Activated naive CD8-positive, alpha-beta T cell treated with anti-CD3 and anti-CD28 coated beads, Interleukin-2, amount 50 U/mL, for 16 hours (primary cell): ENCODE data around the gene GPATCH2L.

Experiments
- DNase-seq: peaks from one replicate; pipeline ENCODE4 v3.0.0-alpha.2; 2020; ENCODE audit warnings: low read depth, low spot score

GPATCH2L gene

GRCh38 chr14:76196980-76197695 is 45.4 kb downstream of the GPATCH2L start:
- no peak for DNase-seq

- no peak for DNase-seq
Measured at GRCh38 chr14:76201162-76201561, 49.4 kb downstream of the GPATCH2L start.

- DNase-seq = no peak
Measured at GRCh38 chr14:76203086-76204001, 51.6 kb downstream of the GPATCH2L start.

- no peak for DNase-seq
Measured at GRCh38 chr14:76204461-76205230, 52.9 kb downstream of the GPATCH2L start.

GRCh38 chr14:76205708-76206107 is 54.0 kb downstream of the GPATCH2L start:
- no peak for DNase-seq

- DNase-seq = no peak
Measured at GRCh38 chr14:76208340-76208739, 56.6 kb downstream of the GPATCH2L start.

GRCh38 chr14:76212242-76212641 is 60.5 kb downstream of the GPATCH2L start:
- DNase-seq = no peak

GRCh38 chr14:76217179-76217578 is 65.5 kb downstream of the GPATCH2L start:
- DNase-seq = no peak

- no peak for DNase-seq
Measured at GRCh38 chr14:76218662-76219061, 66.9 kb downstream of the GPATCH2L start.

GRCh38 chr14:76219873-76220272 is 68.2 kb downstream of the GPATCH2L start:
- DNase-seq = no peak

- DNase-seq = no peak
Measured at GRCh38 chr14:76227450-76228050, 75.8 kb downstream of the GPATCH2L start.

GRCh38 chr14:76228138-76228537 is 76.4 kb downstream of the GPATCH2L start:
- no peak for DNase-seq

- DNase-seq = no peak
Measured at GRCh38 chr14:76232800-76233199, 81.1 kb downstream of the GPATCH2L start.

GRCh38 chr14:76235628-76236027 is 83.9 kb downstream of the GPATCH2L start:
- DNase-seq = no peak

GRCh38 chr14:76236172-76237130 is 84.7 kb downstream of the GPATCH2L start:
- no peak for DNase-seq

GRCh38 chr14:76237349-76237990 is 85.7 kb downstream of the GPATCH2L start:
- no peak for DNase-seq

GRCh38 chr14:76245097-76245496 is 93.4 kb downstream of the GPATCH2L start:
- DNase-seq = no peak

- DNase-seq = no peak
Measured at GRCh38 chr14:76250302-76250701, 98.6 kb downstream of the GPATCH2L start.

GRCh38 chr14:76252471-76252870 is 100.7 kb downstream of the GPATCH2L start:
- DNase-seq = no peak

GRCh38 chr14:76253111-76253510 is 101.4 kb downstream of the GPATCH2L start:
- DNase-seq = no peak
